Measurements from ENCODE around the gene UNC13C. TPM values are rescaled to one million over a fixed set of nuclear protein-coding genes. Genes with fewer than 3 reads are reported as not detected.

The UNC13C gene
- polyA plus RNA-seq, 1 of the 3 experiments (the other 2 are of a cell fraction): not detected

GRCh38 chr15:54675241-54675640, 697.0 kb downstream of the UNC13C start:
- no peak overlapping the region for H3K4me2 ChIP-seq
- no peaks in the 10 kb centered on the region for H3K9me2 ChIP-seq
- no peak for DNase-seq
- no peak overlapping the region for H3K9ac ChIP-seq
- H3F3A ChIP-seq (replicated peaks; ENCODE audit: insufficient read depth): no peaks in the 10 kb centered on the region
- H4K20me1 ChIP-seq (ENCODE audit: insufficient read depth): no peaks in the 10 kb centered on the region
- H3K79me2 ChIP-seq (ENCODE audit: insufficient read depth): no peaks in the 10 kb centered on the region
- H3K27ac ChIP-seq (ENCODE audit: low read depth in 2 of 2, low read length in 1 of 2): no peak overlapping the region
- H2AFZ ChIP-seq (ENCODE audit: low read depth): no peak overlapping the region
- WGBS (ENCODE audit: low lambda C conversion rate): 3% methylated on average over 1 of the region's 1 CpG
- POLR2A ChIA-PET: no interaction called here
- H3K36me3 ChIP-seq (replicated peaks in 1 of 2; ENCODE audit: control insufficient read depth in 1 of 2, insufficient read depth in 2 of 2, low read length in 1 of 2): no peaks in the 10 kb centered on the region
- TF ChIP-seq MEF2A (IDR thresholded peaks at IDR 0.05; ENCODE audit: borderline replicate concordance, low read depth) (no peak), FOXJ3 (CRISPR knock-in tag; IDR thresholded peaks at IDR 0.05) (no peak), IRF3 (IDR thresholded peaks at IDR 0.05; ENCODE audit: low read depth, low read length) (no peak), NFIC (IDR thresholded peaks at IDR 0.05; ENCODE audit: borderline replicate concordance) (no peak), ZBTB33 (IDR thresholded peaks at IDR 0.05; ENCODE audit: borderline replicate concordance, low read depth) (no peak), POLR2AphosphoS5 (IDR thresholded peaks at IDR 0.05; ENCODE audit: low read depth, low read length) (no peak), SMC3 (IDR thresholded peaks at IDR 0.05; ENCODE audit: low read depth, low read length) (no peak), CTCF (IDR thresholded peaks at IDR 0.05) (no peak), FOSL2 (IDR thresholded peaks at IDR 0.05; ENCODE audit: borderline replicate concordance, low read depth) (no peak), USF2 (IDR thresholded peaks at IDR 0.05; ENCODE audit: borderline replicate concordance, low read depth, low read length) (no peak), YY1 (IDR thresholded peaks at IDR 0.05; ENCODE audit: low read depth) (no peak)
- H3K27me3 ChIP-seq (ENCODE audit: insufficient read depth): no peaks in the 10 kb centered on the region; the same call in 1 of the 2 replicates
- no peaks in the 10 kb centered on the region for H3K4me1 ChIP-seq (ENCODE audit: control insufficient read depth in 1 of 2, insufficient read depth in 2 of 2, low read depth in 1 of 2, low read length in 1 of 2)
- no peak overlapping the region for H3K4me3 ChIP-seq (ENCODE audit: low read depth in 2 of 2, low read length in 1 of 2)
- H3K9me3 ChIP-seq: no peaks in the 10 kb centered on the region
- CTCF ChIA-PET: interaction anchor here (0.6 kb wide), 1 partner anchor 151 kb away, joined by 3 read pairs; no protein-coding TSS in a partner anchor

- no peak for DNase-seq
- H3K27me3 ChIP-seq (ENCODE audit: insufficient read depth): no peaks in the 10 kb centered on the region
- H3F3A ChIP-seq (replicated peaks; ENCODE audit: insufficient read depth): no peaks in the 10 kb centered on the region
- H4K20me1 ChIP-seq (ENCODE audit: insufficient read depth): no peaks in the 10 kb centered on the region
- no peak overlapping the region for H3K9ac ChIP-seq
- ChIA-PET CTCF (no interaction called here), POLR2A (no interaction called here)
- no peaks in the 10 kb centered on the region for H3K36me3 ChIP-seq (replicated peaks in 1 of 2; ENCODE audit: control insufficient read depth in 1 of 2, insufficient read depth in 2 of 2, low read length in 1 of 2)
- 3% methylated on average over 2 of the region's 2 CpGs for WGBS (ENCODE audit: low lambda C conversion rate)
- TF ChIP-seq GABPA (IDR thresholded peaks at IDR 0.05; ENCODE audit: low read depth) (no peak), USF2 (IDR thresholded peaks at IDR 0.05; ENCODE audit: borderline replicate concordance, low read depth, low read length) (no peak), NFIC (IDR thresholded peaks at IDR 0.05; ENCODE audit: borderline replicate concordance) (no peak), RCOR1 (IDR thresholded peaks at IDR 0.05; ENCODE audit: low read length) (no peak), SIN3A (IDR thresholded peaks at IDR 0.05; ENCODE audit: borderline replicate concordance, low read depth, low read length) (no peak), ELF1 (IDR thresholded peaks at IDR 0.05) (no peak), POLR2AphosphoS5 (IDR thresholded peaks at IDR 0.05; ENCODE audit: low read depth, low read length) (no peak), YY1 (IDR thresholded peaks at IDR 0.05; ENCODE audit: low read depth) (no peak), RAD21 (IDR thresholded peaks at IDR 0.05; ENCODE audit: low read length) (no peak), MXI1 (IDR thresholded peaks at IDR 0.05; ENCODE audit: low read depth, low read length) (no peak)
- H3K4me2 ChIP-seq: no peak overlapping the region
- H2AFZ ChIP-seq (ENCODE audit: low read depth): no peak overlapping the region
- no peaks in the 10 kb centered on the region for H3K9me3 ChIP-seq
- H3K4me3 ChIP-seq (ENCODE audit: low read depth in 2 of 2, low read length in 1 of 2): no peak overlapping the region
- H3K9me2 ChIP-seq: no peaks in the 10 kb centered on the region
- no peaks in the 10 kb centered on the region for H3K4me1 ChIP-seq (ENCODE audit: control insufficient read depth in 1 of 2, insufficient read depth in 2 of 2, low read depth in 1 of 2, low read length in 1 of 2)
- H3K79me2 ChIP-seq (ENCODE audit: insufficient read depth): no peaks in the 10 kb centered on the region
- H3K27ac ChIP-seq (ENCODE audit: low read depth in 2 of 2, low read length in 1 of 2): no peak overlapping the region
Observed at GRCh38 chr15:54681584-54681983, 703.3 kb downstream of the UNC13C start.
